HG02763 (cell line): ENCODE measurements around the gene CNN2.

Experiments used
- ATAC-seq: cut with Tn5 transposase; IDR thresholded peaks from one replicate; pipeline ENCODE4 v1.9.1; 2021; ENCODE audit warnings: mild to moderate bottlenecking, moderate library complexity; ENCODE audit not compliant: unreplicated experiment

CNN2 gene

DNA sequence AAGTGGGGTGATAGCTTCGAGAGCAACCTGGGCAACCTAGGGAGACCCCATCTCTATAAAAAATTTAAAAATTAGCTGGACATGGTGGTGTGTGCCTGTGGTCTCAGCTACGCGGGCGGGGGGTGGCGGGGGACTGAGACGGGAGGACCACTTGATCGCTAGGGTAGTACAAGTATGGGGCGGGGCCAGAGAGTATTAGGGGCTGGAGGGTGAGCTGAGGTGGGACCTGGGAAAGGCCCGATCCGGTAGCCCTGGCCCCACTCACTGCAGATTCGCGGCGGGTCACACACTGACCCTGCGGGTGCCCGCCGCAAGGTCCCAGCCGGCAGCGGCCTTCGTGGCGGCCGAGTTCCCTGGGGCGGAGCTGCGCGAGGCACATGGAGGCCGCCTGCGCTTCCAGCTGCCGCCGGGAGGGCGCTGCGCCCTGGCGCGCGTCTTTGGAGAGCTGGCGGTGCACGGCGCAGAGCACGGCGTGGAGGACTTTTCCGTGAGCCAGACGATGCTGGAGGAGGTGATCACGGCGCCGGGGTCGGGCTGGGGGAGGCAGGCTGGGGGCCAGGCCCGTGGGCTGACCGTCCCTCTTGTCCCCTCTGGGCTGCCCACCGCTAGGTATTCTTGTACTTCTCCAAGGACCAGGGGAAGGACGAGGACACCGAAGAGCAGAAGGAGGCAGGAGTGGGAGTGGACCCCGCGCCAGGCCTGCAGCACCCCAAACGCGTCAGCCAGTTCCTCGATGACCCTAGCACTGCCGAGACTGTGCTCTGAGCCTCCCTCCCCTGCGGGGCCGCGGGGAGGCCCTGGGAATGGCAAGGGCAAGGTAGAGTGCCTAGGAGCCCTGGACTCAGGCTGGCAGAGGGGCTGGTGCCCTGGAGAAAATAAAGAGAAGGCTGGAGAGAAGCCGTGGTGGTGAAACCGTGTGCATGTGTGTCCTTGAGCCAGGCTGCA lies 38.5 kb downstream of the CNN2 start:
- ATAC-seq, result no peak

DNA sequence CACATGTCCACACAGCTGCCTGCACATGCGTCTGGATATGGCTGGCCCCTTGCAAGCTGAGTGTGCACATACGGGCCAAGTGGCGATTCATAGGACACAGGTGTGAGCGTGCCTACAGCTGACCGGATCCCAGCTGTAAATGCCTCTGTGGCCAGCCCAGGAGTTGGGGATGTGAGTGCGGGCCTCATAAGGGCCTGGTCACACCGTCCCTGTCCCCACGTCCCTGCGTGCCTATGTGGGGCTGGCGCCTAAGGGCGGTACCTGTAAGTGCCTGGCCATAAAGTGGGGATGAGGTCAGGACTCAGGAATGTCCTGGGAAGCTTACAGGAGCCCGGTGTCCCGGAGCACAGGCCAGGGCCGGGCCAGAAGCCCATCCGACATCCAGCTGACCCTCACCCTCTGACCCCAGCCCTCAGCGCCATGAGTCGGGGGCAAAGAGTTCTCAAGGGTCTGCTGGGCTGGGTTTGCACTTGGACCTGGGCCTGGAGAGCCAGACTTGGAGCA lies 39.2 kb downstream of the CNN2 start:
- no peak for ATAC-seq

DNA sequence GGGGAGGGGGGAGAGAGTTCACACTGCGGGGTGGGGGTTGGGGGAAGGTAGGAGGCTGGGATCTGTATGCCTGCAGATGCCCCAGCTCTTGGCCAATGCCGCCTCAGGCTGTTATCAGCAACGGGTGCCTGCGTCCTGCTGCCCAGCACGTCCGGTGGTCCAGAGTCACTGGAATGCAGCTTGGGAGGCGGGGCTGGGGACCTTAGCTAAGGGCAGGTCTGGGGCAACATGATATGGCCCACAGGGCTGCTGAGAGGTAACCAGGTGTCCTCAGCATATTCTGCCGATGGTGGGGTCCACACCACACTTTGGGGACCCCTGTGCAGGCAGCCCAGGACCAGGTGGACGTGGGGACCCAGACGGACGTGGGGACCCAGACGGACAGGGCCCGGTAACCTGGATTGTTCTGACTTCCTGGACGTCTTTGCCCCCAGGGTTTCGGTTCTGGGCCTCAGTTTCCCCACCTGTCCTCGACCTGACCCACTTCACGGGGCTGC lies 39.9 kb downstream of the CNN2 start:
- ATAC-seq, result no peak

DNA sequence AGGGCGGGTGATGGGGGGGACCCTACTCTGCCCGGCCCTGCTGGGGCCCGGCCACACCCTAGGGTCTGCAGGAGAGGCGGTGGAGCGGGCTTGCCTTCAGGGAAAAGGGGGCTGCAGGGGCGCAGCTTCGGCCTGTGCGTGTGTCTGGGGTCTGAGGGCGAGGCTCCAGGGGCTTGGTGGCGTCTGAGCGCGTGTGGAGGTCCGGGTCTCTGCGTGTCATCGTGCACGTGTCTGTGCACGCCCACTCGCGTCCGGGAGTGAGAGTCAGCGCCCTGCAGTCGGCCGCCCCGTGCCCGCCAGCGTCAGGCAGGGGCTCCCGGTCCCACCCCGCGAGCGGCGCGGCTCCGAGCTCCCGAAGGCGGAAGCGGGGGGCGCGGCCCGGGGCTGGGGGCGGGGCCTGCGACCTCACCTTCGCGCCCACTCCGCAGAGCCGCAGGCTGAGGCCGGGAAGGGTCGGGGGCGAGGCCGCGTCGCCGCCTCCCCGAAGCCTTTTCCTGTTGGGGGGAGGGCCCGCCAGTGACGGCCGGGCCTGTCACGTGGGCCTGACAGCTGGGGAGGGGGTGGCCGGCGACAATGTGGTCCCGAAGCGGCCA lies 40.4 kb downstream of the CNN2 start, which contains the start of gene ARHGAP45:
Gene ARHGAP45, plus strand, starts transcription at position 420 of the 593 bp plus-strand sequence. CDS start 239 bp downstream, outside the sequence.
- peak; percentile 46 for ATAC-seq

DNA sequence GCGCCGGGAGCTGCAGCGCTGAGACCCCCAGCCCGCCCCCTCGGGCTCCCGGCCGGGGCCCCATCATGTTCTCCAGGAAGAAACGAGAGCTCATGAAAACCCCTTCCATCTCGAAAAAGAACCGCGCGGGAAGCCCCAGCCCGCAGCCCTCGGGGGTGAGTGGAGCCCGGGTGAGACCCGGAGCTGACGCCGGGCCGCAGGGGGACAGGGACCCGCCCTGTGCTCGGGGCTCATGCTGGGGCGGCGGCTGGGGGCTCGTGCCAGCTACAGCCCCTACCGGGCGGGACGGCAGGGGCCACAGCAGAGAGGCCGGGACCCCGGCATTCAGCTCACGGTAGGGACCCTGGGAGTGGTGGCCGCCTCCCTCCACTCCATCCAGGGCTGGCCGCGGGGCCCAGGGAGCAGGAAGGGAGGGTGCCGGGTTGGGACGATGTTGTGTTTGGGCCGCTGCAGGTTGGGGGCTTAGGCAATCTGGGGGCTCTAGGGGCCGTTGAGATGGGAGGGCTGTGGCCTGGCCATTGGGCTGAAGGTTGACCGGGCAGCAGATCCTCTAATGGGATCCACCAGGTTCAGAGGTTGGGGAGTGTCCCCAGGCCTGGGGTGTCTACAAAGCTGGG lies 41.0 kb downstream of the CNN2 start:
- ATAC-seq, result peak; percentile 5

DNA sequence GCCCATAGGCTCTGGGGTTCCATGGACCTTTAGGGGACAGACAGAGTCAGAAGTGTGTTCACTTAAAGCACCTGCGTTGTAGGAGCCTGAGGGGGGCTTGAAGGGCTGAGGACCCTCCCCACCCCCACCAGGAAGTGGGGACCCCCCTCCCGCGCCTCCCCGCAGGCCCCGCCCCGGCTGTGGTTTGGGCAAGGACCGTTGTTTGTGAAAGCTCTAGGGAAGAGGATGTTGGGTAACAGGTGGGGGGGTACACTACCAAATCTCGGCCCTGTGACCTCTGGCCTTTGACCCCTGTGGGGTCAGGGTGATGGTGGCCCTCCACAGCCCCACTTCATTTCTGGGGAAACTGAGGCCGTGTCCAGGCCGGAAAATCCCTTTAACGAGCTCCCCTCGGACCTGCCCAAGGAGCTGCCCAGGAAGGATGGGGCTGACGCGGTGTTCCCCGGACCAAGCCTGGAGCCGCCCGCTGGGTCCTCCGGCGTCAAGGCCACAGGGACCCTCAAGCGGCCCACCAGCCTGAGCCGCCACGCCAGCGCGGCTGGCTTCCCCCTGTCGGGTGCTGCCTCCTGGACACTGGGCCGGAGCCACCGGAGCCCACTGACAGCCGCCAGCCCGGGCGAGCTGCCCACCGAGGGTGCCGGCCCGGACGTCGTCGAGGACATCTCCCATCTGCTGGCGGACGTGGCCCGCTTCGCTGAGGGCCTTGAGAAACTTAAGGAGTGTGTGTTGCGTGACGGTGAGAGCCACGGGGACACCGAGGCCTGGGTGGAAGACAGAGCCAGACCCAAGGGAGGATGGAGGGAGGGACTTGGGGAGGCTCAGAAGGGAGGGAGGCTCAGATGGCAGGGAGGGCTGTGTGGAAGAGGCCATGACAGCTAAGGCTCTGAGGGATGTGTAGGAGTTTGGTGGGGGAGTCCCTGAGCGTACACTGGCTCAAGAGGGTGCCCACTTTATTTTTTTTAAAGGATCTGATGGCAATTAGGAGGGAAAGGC lies 41.9 kb downstream of the CNN2 start:
- no peak for ATAC-seq

DNA sequence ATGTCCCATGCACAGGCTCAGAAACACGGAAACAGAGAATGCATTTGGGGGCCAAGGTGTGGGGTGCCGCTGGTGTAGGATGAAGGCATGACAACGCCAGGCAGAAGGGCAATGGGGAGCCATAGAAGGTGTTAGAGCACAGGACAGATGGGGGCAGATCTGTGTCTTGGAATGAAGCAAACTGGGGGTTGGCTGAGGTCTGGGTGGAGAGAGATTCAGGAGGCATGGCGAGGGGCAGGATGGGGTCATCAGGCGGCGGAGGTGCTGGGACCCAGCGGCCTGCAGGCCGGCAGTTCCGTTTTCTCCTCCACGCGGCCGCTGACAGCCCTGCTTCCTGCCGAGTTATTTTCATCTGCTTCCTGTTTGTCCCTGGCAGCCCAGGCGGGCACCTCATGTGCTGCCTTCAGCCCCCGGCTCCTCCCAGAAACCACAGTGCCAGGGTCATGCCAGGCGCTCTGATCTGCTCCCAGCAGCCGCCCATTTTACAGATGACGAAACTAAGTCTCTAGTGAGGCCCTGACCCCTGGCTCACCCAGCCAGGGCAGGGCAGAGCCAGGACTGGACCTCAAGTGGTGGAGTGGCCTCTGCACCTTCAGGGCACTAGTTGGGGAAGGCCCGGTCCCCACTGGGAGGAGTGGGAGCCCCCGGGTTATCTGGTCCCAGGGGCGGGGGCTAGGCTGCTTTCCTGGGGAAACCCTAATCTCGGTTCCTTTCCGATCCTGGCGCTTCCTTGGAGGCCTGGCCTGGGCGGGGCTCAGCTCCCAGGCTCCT lies 42.8 kb downstream of the CNN2 start:
- ATAC-seq, result no peak

DNA sequence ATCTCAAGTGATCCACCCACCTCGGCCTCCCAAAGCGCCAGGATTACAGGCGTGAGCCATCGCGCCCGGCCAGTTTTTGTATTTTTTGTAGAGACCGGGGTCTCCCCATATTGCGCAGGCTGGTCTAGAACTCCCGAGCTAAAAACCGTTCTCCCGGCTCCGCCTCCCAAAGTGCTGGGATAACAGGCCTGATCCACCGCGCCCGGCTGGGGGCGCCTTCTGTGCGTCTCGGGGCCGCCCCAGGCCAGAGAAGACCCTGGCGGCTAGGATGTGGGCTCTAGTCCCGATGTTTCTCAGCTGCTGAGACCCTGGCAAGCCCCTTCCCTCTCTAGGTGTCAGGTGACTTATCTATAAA lies 44.1 kb downstream of the CNN2 start:
- no peak for ATAC-seq

DNA sequence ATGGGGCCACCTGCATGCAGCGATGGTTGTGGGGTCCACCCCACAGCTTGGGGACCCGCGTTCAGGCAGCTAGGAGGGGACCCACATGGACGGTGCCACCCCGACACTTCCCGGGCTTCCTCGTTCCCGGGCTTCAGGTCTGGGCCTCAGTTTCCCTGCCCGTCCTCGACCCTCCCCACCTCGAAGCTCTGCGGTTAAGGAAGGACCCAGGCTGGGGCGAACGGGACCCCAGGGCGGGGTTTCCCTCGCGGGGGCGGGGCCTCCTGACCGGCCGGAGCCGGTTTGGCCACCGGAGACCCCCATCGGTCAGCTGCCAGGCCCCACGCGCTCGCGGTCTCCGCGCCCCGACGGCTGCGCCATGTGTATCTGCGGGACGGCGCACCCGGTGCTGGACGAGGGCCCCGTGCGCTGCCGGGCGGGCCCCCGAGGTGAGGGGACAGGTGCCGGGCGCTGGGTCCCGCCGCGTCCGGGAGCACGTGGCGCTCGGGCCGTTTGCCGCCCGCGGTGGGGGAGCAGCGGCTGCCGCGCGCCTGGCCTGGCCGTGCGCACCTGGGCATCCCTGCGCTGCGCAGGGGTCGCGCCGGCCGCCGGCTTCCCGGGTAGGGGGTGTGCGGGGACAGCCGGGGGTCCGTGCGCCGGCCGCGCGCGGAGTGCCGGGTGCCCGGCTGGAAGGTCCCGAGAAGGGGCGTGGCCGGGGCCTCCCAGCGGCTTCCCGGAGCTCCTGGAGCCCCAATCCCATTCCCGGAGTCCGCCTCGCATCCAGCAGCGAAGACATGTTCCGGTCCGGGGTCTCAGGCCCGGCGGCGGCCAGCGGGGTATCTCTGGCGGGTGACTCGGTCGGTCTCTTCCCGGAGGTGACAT lies 44.8 kb downstream of the CNN2 start:
- ATAC-seq, result no peak

DNA sequence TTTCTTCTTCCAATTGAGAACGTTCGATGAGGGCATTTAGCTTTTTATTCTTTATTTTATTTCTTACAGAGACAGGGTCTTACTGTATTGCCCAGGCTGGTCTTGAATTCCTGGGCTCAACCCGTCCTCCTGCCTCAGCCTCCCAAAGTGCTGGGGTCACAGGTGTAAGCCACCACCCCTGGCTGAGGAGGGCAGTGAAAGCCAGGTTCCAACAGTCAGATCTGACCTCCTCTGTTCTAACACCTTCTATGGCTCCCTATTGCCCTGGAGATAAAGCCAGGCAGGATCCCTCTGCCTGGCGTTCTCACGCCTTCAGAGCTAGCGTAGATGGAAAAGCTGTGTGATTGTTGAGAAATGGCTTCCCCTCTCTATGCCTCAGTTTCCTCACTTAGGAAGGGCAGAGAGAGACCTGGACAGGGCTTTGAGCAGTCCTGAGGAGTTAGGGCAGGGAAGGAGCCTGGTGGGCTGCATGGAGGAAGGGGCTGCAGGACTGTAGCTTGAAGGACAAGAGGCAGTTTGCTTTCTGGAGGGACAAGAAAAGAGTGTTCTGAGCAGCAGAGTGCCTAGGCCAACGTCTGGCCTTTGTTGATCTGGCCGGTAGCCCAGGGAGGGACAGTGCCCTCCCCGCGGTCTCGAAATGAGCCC lies 46.1 kb downstream of the CNN2 start:
- ATAC-seq, result no peak

DNA sequence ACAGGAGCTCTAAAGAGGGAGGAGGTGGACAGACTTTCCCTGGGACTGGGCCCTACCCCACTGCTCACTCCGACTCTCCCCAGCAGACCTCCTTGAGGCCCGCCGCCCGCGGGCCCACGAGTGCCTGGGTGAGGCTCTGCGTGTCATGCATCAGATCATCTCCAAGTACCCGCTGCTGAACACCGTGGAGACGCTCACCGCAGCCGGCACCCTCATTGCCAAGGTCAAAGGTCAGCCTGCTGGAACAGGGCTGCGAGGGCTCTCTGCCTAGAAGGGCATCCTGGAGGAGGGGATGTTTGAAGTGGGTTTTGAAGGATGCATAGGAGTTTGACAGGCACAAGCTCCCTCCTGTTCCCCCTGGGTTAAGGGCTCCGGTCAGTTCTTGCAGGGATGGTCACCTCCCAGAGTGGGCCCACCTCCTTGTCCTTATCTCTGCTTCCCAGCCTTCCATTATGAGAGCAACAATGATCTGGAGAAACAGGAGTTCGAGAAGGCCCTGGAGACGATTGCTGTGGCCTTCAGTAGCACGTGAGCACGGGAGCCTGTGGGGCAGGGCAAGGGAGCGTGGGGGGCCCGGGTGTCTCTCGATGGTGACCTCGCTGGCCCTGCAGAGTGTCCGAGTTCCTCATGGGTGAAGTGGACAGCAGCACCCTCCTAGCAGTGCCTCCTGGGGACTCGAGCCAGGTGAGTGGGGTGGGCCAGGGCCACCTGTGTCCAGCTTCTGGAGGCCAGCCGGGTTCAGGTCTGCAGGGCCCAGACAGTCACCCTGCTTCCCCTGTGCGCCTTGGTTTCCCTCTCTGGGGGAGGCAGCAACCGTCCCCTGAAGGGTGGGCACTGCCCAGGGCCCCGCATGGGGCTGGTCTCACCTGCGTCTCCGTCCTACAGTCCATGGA lies 46.9 kb downstream of the CNN2 start:
- ATAC-seq, result no peak

DNA sequence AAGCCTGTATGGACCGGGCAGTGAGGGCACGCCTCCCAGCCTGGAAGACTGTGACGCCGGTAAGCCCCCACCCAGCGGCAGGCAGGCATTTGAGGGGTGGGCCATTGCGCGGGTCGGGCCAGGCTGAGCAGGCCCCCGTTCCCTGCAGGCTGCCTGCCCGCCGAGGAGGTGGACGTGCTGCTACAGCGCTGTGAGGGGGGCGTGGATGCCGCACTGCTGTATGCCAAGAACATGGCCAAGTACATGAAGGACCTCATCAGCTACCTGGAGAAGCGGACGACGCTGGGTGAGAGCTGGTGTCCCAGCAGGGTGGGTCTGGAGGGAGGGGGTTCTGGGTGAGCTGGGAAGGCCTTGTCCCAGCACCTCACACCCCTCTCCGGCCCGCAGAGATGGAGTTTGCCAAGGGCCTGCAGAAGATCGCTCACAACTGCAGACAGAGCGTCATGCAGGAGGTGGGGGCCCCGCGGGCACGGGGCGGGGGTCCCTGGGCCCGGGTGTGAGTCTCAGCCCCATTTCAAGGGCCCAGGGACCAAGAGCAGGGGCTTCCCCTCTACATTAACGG lies 47.6 kb downstream of the CNN2 start:
- ATAC-seq, result no peak

DNA sequence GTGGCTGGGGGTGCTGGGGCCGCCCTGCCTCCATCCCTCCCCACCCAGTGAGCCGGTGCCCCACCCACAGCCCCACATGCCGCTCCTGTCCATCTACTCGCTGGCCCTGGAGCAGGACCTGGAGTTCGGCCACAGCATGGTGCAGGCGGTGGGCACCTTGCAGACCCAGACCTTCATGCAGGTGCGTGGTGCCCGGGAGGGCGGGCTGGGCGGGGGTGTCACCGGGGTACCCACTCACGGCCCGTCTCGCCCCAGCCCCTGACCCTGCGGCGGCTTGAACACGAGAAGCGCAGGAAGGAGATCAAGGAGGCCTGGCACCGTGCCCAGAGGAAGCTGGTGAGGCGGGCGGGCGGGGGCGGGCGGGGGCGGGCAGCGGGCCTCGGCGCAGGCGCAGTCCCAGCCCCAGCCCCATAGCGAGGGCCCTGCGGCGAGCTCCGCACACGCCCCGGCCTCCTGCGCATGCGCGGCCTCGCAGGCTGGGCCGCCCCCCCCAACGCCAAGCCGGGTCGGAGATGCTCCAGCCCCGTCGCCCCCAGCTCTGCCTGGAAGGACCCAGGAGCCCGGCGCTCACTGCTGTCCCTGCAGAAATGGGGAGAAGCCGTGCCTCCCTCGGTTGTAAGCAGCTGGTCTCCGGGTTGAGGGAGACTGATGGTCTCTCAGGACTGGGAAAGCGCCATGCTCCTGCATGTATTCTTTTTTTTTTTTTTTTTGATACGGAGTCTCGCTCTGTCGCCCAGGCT lies 48.3 kb downstream of the CNN2 start:
- peak; percentile 51 for ATAC-seq

DNA sequence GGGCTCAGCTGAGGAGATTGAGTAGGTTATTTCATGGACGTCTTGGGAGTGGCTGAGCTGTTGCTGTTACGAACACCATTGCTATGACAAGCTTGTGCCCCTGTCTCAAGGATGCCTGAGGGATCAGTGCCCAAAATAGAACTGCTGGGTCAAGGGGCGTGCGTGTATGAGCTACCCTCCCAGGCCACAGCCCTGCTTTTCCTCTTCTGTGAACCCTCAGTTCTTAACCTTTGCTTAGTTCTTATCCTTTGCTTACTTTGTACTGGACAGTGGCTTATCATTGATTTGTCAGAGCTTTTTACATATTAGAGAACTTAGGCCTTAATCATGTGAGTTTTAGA lies 49.6 kb downstream of the CNN2 start:
- ATAC-seq, result no peak

DNA sequence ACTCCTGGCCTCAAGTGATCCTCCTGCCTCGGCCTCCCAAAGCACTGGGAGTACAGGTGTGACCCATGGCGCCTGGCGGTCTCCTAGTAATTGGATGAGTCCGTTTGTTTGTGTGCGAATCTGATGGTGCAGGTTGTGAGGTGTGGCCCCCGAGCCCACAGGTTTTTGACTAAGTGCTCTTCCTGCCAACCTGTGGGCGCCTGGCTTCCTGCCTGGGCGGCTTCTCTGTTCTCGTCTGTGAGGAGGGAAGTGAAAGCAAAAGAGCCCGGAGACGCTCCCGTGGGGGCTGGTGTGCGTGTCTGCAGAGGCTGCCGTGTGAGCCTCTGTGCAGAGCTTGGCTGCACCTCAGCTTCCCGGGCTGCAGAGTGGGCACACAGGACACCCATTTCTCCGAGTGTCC lies 50.5 kb downstream of the CNN2 start:
- peak; percentile 52 for ATAC-seq

DNA sequence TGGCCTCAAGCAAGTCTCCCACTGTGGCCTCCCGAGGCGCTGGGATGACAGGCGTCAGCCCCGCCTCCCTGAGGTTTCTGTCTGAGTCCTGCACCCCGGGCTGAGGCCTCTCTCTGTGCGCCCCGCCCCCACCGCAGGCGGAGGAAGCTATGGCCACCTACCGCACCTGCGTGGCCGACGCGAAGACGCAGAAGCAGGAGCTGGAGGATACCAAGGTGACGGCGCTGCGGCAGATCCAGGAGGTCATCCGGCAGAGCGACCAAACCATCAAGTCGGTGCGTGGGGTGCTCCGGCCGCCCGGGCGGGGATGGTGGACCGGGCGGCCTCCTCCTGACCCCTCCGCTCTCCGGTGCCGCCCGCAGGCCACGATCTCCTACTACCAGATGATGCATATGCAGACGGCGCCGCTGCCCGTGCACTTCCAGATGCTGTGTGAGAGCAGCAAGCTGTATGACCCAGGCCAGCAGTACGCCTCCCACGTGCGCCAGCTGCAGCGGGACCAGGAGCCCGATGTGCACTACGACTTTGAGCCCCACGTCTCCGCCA lies 53.2 kb downstream of the CNN2 start:
- no peak for ATAC-seq
